Colonic mucosa (tissue), 4 donors: ENCODE measurements around the gene MAP4K5. TPM values are rescaled to one million over a fixed set of nuclear protein-coding genes. Genes with fewer than 3 reads are reported as not detected.

Source experiments
- DNase-seq: peaks from one replicate; pipeline ENCODE4 v3.0.0-alpha.2; 2020
- H3K27ac ChIP-seq: fragments of 200-600 bp; one replicate; pipeline ENCODE4 v1.8.0; 2021
- H3K27me3 ChIP-seq: fragments of 200-600 bp; one replicate; pipeline ENCODE4 v1.8.0; 2021
- H3K36me3 ChIP-seq: fragments of 200-600 bp; one replicate; pipeline ENCODE4 v1.8.0; 2021
- H3K4me1 ChIP-seq: fragments of 200-600 bp; one replicate; pipeline ENCODE4 v1.8.0; 2021; ENCODE audit warnings: mild to moderate bottlenecking
- H3K4me3 ChIP-seq: fragments of 200-600 bp; one replicate; pipeline ENCODE4 v1.8.0; 2021
- H3K9ac ChIP-seq, 2 donors: one replicate each; pipeline ENCODE4 v1.7.0; 2013; ENCODE audit warnings: control low read depth in 2 of 2, low read depth in 2 of 2, low read length in 2 of 2
- H3K9me3 ChIP-seq: fragments of 200-600 bp; one replicate; pipeline ENCODE4 v1.8.0; 2021
- CTCF ChIP-seq: fragments of 200-600 bp; IDR thresholded peaks from one replicate; pipeline ENCODE4 v1.8.0; 2022; ENCODE audit warnings: antibody characterized with exemption, mild to moderate bottlenecking
- intact Hi-C: fragments of 100-400 bp; cut with DNase I; formaldehyde crosslinking; loops from one replicate; pipeline ENCODE4 v1.14.1; 2022
- total RNA-seq, 2 donors: library from RNA; stranded (reverse); fragmentation: NEBNext Ultra II Directional in 1 of 2; extraction: Animal tissue kit (Norgen Biotek cat#: 25700) in 1 of 2; gene quantifications; one replicate each; pipeline ENCODE4 v1.2.1, GENCODE V29; 2021
- donor health status: healthy.
- donor health status: DM: no; HTN: no; CAD: no.
- donor health status: DM: no; HTN: no; CAD: no.

MAP4K5 gene
- total RNA-seq, 2 donors from 2014 or later, result 39.0 to 43.3 TPM

- no peak overlapping the region for H3K4me3 ChIP-seq
- H3K27me3 ChIP-seq, result no peaks in the 10 kb centered on the region
- no peak for DNase-seq
- H3K9ac ChIP-seq, result no peak overlapping the region
- H3K4me1 ChIP-seq, result no peaks in the 10 kb centered on the region
- H3K27ac ChIP-seq, result no peak overlapping the region
- H3K9me3 ChIP-seq, result no peaks in the 10 kb centered on the region
- intact Hi-C loops, result no loop called here
- H3K36me3 ChIP-seq, result no peaks in the 10 kb centered on the region
- no peak for TF ChIP-seq CTCF
These were observed 125.1 kb downstream of the MAP4K5 start for GRCh38 chr14:50407111-50407812.

DNA sequence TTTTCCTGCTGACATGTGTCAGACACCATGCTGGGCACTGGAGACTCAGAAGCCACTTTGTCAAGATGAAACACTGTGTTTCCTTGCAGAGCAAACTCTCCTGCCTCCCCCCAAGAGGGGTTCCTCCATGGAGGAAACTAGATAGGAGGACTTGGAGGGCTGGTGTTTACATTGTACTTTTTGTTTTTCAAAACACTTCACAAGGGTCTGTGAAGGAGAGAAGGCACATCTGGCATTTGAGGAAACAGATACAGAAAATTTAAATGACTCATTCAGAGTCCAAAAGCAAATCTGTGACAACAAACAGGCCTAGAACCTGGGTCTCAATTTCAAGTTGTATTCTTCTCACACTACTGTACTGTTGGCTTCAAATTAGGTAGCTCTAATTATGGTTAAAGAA lies 128.9 kb downstream of the MAP4K5 start:
- Histone ChIP-seq H3K4me1 (no peaks in the 10 kb centered on the region), H3K9ac (no peak overlapping the region), H3K27ac (no peak overlapping the region), H3K4me3 (no peak overlapping the region), H3K36me3 (no peaks in the 10 kb centered on the region), H3K9me3 (no peaks in the 10 kb centered on the region), H3K27me3 (no peaks in the 10 kb centered on the region)
- intact Hi-C loops, result no loop called here
- TF ChIP-seq CTCF, result no peak
- DNase-seq, result no peak

- H3K4me1 ChIP-seq, result no peaks in the 10 kb centered on the region
- TF ChIP-seq CTCF, result no peak
- no peaks in the 10 kb centered on the region for H3K36me3 ChIP-seq
- no peak for DNase-seq
- no peak overlapping the region for H3K9ac ChIP-seq
- H3K27ac ChIP-seq, result no peak overlapping the region
- no peak overlapping the region for H3K4me3 ChIP-seq
- intact Hi-C loops, result no loop called here
- H3K27me3 ChIP-seq, result no peaks in the 10 kb centered on the region
- H3K9me3 ChIP-seq, result no peaks in the 10 kb centered on the region
These were observed 129.4 kb downstream of the MAP4K5 start for GRCh38 chr14:50402965-50403364.

DNA sequence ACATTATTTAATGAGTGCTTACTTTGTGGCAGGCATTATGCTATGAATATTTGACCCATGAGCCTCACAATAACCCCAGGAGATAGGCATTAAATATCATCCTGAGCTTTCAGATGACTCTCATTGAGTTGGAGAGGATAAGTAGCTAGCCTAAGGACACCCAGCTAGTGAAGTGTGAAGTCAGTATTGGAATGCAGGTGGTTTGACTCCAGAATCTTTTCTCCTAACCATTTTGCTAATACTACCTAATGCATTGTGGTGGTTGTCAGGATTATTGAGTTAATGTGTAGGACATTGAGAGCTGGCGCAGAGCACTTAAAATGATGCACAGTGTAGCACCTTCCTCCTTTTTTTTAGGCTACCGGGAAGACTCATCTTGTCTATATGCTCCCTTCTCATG lies 131.9 kb downstream of the MAP4K5 start:
- H3K27ac ChIP-seq, result no peak overlapping the region
- no peak overlapping the region for H3K9ac ChIP-seq
- H3K36me3 ChIP-seq, result no peaks in the 10 kb centered on the region
- H3K4me1 ChIP-seq, result no peaks in the 10 kb centered on the region
- no peaks in the 10 kb centered on the region for H3K27me3 ChIP-seq
- H3K4me3 ChIP-seq, result no peak overlapping the region
- no peak for DNase-seq
- TF ChIP-seq CTCF, result no peak
- intact Hi-C loops, result no loop called here
- no peaks in the 10 kb centered on the region for H3K9me3 ChIP-seq

GRCh38 chr14:50399251-50400032 lies 132.9 kb downstream of the MAP4K5 start:
- intact Hi-C loops, result no loop called here
- Histone ChIP-seq H3K27me3 (no peaks in the 10 kb centered on the region), H3K27ac (no peak overlapping the region), H3K9me3 (no peaks in the 10 kb centered on the region), H3K9ac (no peak overlapping the region), H3K4me3 (no peak overlapping the region), H3K4me1 (no peaks in the 10 kb centered on the region), H3K36me3 (no peaks in the 10 kb centered on the region)
- DNase-seq, result peak; percentile 80
- no peak for TF ChIP-seq CTCF
